Measurements from ENCODE around the gene SHROOM3. TPM values are rescaled to one million over a fixed set of nuclear protein-coding genes. Genes with fewer than 3 reads are reported as not detected.

The SHROOM3 gene
- total RNA-seq, 1 experiment from 2014 or later = 27.6 TPM

DNA sequence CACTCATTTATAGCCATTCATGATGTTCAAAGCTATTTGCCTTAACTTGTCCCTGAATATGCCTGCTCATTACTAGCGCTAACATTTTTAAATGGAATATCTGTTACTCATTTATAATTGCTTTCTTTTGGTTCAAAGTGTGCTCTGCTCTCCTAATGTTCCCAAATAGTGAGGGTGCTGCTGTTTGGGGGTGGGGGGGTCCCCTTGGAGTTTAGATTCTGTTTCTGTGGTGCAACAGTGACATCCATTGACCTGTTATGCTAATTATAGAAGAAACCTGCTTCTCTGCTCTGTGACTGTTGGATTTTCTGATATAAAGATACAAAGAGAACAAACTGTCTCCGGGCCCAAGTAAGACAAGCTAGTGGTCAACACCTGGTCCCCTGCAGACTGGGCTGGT is 222.4 kb downstream of the SHROOM3 start:
- Histone ChIP-seq H4K91ac (ENCODE audit: insufficient read length, low read depth, low read length) (no peak overlapping the region), H3K79me2 (ENCODE audit: insufficient read depth, low read length) (no peaks in the 10 kb centered on the region), H3K23ac (ENCODE audit: insufficient read length, low read depth, low read length) (no peak overlapping the region), H3K9me3 (ENCODE audit: control insufficient read depth, low read depth, low read length) (no peaks in the 10 kb centered on the region), H2AK5ac (ENCODE audit: insufficient read length, low read length) (no peak overlapping the region), H3K56ac (ENCODE audit: insufficient read length, low read depth, low read length) (no peak overlapping the region), H3K18ac (ENCODE audit: insufficient read length, low read depth, low read length) (no peak overlapping the region), H4K8ac (replicated peaks; ENCODE audit: insufficient read length, low read depth, low read length) (no peak overlapping the region), H3K27me3 (ENCODE audit: insufficient read depth, low read length) (no peaks in the 10 kb centered on the region), H2BK5ac (ENCODE audit: insufficient read length, low read length) (no peak overlapping the region), H4K5ac (ENCODE audit: insufficient read length, low read depth, low read length) (no peak overlapping the region), H3K4ac (ENCODE audit: low read depth, low read length) (no peak overlapping the region), H3K14ac (ENCODE audit: insufficient read depth, low read length) (no peak overlapping the region), H3K23me2 (ENCODE audit: insufficient read length, low read depth, low read length, poor library complexity, severe bottlenecking) (no peaks in the 10 kb centered on the region), H4K20me1 (ENCODE audit: control insufficient read depth, insufficient read depth, insufficient read length) (no peaks in the 10 kb centered on the region), H3K4me1 (ENCODE audit: insufficient read depth, low read length) (no peaks in the 10 kb centered on the region), H3K79me1 (ENCODE audit: insufficient read depth, low read depth, low read length, poor library complexity, severe bottlenecking) (no peaks in the 10 kb centered on the region), H2BK15ac (ENCODE audit: low read depth, low read length) (no peak overlapping the region), H2AFZ (ENCODE audit: low read length) (no peak overlapping the region), H2BK120ac (ENCODE audit: low read depth, low read length, poor library complexity, severe bottlenecking) (no peak overlapping the region), H3K9ac (ENCODE audit: extremely low read depth, insufficient read length, low read length) (no peak overlapping the region), H3T11ph (ENCODE audit: low read length) (no peak overlapping the region), H2BK12ac (ENCODE audit: insufficient read length, low read depth, low read length) (no peak overlapping the region), H3K4me2 (ENCODE audit: insufficient read depth, insufficient read length, low read length) (no peak overlapping the region), H2BK20ac (ENCODE audit: low read depth, low read length, poor library complexity, severe bottlenecking) (no peak overlapping the region), H3K27ac (ENCODE audit: insufficient read length, low read depth, low read length) (no peak overlapping the region)
- H3K36me3 Mint-ChIP-seq (ENCODE audit: insufficient read depth in 1 of 3, low read depth in 3 of 3) = no peaks in the 10 kb centered on the region; a peak in 1 of 7 replicates
- H3K27ac Mint-ChIP-seq = no peak overlapping the region; a peak in 1 of 7 replicates
- WGBS (ENCODE audit: extremely low coverage, insufficient read length, low lambda C conversion rate) = no CpG with 5 or more reads among the region's 2 CpGs
- TF ChIP-seq, protein P1, sequence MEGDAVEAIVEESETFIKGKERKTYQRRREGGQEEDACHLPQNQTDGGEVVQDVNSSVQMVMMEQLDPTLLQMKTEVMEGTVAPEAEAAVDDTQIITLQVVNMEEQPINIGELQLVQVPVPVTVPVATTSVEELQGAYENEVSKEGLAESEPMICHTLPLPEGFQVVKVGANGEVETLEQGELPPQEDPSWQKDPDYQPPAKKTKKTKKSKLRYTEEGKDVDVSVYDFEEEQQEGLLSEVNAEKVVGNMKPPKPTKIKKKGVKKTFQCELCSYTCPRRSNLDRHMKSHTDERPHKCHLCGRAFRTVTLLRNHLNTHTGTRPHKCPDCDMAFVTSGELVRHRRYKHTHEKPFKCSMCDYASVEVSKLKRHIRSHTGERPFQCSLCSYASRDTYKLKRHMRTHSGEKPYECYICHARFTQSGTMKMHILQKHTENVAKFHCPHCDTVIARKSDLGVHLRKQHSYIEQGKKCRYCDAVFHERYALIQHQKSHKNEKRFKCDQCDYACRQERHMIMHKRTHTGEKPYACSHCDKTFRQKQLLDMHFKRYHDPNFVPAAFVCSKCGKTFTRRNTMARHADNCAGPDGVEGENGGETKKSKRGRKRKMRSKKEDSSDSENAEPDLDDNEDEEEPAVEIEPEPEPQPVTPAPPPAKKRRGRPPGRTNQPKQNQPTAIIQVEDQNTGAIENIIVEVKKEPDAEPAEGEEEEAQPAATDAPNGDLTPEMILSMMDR (conservative IDR thresholded peaks at IDR 0.05) = no peak
- H3K27me3 Mint-ChIP-seq (ENCODE audit: low read depth) = no peaks in the 10 kb centered on the region
- H3K4me1 Mint-ChIP-seq = no peaks in the 10 kb centered on the region
- no peak overlapping the region for H3K4me3 Mint-ChIP-seq
- H3K9me3 Mint-ChIP-seq = no peaks in the 10 kb centered on the region
- no peak for DNase-seq
